ENCODE data around the gene CDC73. TPM values are rescaled to one million over a fixed set of nuclear protein-coding genes. Genes with fewer than 3 reads are reported as not detected.
"Not testable (repeated sequence)": the region's sequence is repeated elsewhere in the genome, so short reads cannot be mapped to it uniquely, and the experiment has no call there.

CDC73 gene
- total RNA-seq, 4 donors from 2014 or later, result 26.2 to 208 (median 54.6) TPM

DNA sequence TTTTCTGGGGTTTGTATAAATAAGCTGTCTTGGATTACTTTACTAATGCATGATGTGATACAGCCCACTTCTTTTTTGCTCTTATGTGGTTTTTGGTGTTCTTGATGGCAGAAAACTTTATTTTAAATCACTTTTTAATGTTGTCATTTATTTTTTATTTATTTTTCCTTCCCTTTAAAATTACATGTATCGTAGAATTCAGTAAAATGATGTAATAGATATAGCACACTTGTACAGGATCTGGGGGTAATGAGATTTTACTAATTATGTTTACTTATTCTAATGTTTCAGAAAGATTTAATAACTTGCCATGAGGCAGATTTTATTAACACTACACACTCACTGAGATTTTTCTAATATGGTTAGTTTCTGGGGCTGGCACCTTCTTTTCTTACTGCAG is 65.3 kb downstream of the CDC73 start:
- in situ Hi-C loops (cut with MboI; ENCODE audit: low pct_ligation_motif_present in 1 of 4, low pct_unique_long_range_greater_than_20kb in 1 of 4, low sequenced_read_pairs in 3 of 4) (loop anchor here in 2 of 4 donors (25.0 kb wide), 1 partner anchor 1100 kb away; no protein-coding TSS in a partner anchor), intact Hi-C loops (cut with DNase I; ENCODE audit: low total_unique reads) (no loop called here)
- H3K36me3 ChIP-seq, result no peaks in the 10 kb centered on the region
- H3K4me3 ChIP-seq, result peak overlapping the region in 1 of 4 donors; percentile 43
- peaks cover 15 to 74% (median 37%) of the 10 kb centered on the region in 4 donors for H3K4me1 ChIP-seq
- no peak for DNase-seq
- 63 to 76% methylated on average over 1 of the region's 1 CpG for WGBS, 2 donors (ENCODE audit: low coverage in 1 of 2)
- H3K27me3 ChIP-seq, result no peaks in the 10 kb centered on the region
- TF ChIP-seq EP300 (IDR thresholded peaks at IDR 0.05; ENCODE audit: low read depth) (no peak), POLR2AphosphoS5 (IDR thresholded peaks at IDR 0.05) (no peak), POLR2A (IDR thresholded peaks at IDR 0.05) (no peak)
- TF ChIP-seq, protein P1, sequence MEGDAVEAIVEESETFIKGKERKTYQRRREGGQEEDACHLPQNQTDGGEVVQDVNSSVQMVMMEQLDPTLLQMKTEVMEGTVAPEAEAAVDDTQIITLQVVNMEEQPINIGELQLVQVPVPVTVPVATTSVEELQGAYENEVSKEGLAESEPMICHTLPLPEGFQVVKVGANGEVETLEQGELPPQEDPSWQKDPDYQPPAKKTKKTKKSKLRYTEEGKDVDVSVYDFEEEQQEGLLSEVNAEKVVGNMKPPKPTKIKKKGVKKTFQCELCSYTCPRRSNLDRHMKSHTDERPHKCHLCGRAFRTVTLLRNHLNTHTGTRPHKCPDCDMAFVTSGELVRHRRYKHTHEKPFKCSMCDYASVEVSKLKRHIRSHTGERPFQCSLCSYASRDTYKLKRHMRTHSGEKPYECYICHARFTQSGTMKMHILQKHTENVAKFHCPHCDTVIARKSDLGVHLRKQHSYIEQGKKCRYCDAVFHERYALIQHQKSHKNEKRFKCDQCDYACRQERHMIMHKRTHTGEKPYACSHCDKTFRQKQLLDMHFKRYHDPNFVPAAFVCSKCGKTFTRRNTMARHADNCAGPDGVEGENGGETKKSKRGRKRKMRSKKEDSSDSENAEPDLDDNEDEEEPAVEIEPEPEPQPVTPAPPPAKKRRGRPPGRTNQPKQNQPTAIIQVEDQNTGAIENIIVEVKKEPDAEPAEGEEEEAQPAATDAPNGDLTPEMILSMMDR (IDR thresholded peaks at IDR 0.05), result no peak
- H3K27ac ChIP-seq, result peak overlapping the region; percentile 67 to 77 (median 70)
- no peaks in the 10 kb centered on the region for H3K9me3 ChIP-seq

DNA sequence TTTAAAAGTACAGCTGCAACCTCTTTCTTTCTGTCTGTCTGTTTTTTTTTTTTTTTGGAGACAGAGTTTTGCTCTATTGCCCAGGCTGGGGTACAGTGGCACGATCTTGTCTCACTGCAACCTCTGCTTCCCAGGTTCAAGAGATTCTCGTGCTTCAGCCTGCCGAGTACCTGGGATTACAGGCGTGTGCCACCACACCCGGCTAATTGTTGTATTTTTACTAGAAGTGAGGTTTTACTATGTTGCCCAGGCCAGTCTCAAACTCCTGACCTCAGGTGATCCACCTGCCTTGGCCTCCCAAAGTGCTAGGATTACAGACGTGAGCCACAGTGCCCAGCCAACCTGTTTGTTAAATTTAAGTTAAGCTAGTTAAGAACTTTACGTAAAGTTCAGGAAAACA is 67.1 kb downstream of the CDC73 start:
- H3K27me3 ChIP-seq; intact Hi-C loops (cut with DNase I; ENCODE audit: low total_unique reads); H3K4me3 ChIP-seq; DNase-seq; H3K36me3 ChIP-seq; H3K9me3 ChIP-seq: not testable (repeated sequence)
- Histone ChIP-seq H3K4me1 (peaks cover 15 to 58% (median 33%) of the 10 kb centered on the region in 4 donors), H3K27ac (peak overlapping the region in 1 of 4 donors; percentile 2)
- in situ Hi-C loops (cut with MboI; ENCODE audit: low pct_ligation_motif_present in 1 of 4, low pct_unique_long_range_greater_than_20kb in 1 of 4, low sequenced_read_pairs in 3 of 4), result loop anchor here in 2 of 4 donors (25.0 kb wide), 1 partner anchor 1098 kb away; no protein-coding TSS in a partner anchor
- WGBS, 2 donors (ENCODE audit: low coverage in 1 of 2), result 49 to 60% methylated on average over 7 of the region's 7 CpGs

DNA sequence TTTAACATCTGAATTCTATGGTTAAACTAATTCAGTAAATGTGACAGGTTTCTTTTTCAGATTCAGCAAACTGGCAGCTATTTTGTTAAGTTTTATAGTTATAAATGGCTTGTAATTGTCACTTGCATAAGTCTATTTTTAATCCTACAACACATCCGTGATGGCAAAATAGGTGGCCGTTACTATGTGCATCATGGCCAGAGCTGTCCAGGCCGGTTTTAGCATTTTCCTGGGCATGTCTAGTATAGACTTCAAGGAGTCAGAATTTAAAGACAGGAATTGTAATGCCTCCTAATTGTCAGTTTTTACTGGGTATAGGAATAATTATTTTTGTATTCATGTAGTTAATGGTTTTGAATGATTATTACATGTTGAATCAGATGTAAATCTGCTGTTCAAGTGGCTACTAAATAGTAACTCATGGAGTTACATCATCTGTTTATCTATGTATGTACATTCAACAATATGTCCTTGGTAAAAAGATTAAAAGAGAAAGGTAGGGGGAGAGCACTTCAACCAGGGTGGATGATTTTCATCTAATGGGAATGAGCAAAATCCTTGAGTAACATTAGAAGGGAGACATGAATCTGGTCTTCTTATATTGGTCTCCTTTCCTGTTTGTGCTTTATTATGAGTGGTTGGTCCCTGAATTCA is 67.7 kb downstream of the CDC73 start:
- in situ Hi-C loops (cut with MboI; ENCODE audit: low pct_ligation_motif_present in 1 of 4, low pct_unique_long_range_greater_than_20kb in 1 of 4, low sequenced_read_pairs in 3 of 4) (loop anchor here in 2 of 4 donors (25.0 kb wide), 1 partner anchor 1098 kb away; no protein-coding TSS in a partner anchor), intact Hi-C loops (cut with DNase I; ENCODE audit: low total_unique reads) (no loop called here)
- Histone ChIP-seq H3K27me3 (no peaks in the 10 kb centered on the region), H3K4me3 (no peak overlapping the region), H3K27ac (peak overlapping the region in 1 of 4 donors; percentile 2), H3K36me3 (no peaks in the 10 kb centered on the region), H3K4me1 (peaks cover 15 to 53% (median 33%) of the 10 kb centered on the region in 4 donors), H3K9me3 (peaks cover 0 to 3% of the 10 kb centered on the region in 2 donors)
- TF ChIP-seq POLR2AphosphoS5 (IDR thresholded peaks at IDR 0.05) (no peak), EP300 (IDR thresholded peaks at IDR 0.05; ENCODE audit: low read depth) (no peak), POLR2A (IDR thresholded peaks at IDR 0.05) (no peak)
- TF ChIP-seq, protein P1 (IDR thresholded peaks at IDR 0.05), result no peak
- DNase-seq, result no peak
- WGBS, 2 donors (ENCODE audit: low coverage in 1 of 2), result 84 to 100% methylated on average over 2 to 3 of the region's 3 CpGs

DNA sequence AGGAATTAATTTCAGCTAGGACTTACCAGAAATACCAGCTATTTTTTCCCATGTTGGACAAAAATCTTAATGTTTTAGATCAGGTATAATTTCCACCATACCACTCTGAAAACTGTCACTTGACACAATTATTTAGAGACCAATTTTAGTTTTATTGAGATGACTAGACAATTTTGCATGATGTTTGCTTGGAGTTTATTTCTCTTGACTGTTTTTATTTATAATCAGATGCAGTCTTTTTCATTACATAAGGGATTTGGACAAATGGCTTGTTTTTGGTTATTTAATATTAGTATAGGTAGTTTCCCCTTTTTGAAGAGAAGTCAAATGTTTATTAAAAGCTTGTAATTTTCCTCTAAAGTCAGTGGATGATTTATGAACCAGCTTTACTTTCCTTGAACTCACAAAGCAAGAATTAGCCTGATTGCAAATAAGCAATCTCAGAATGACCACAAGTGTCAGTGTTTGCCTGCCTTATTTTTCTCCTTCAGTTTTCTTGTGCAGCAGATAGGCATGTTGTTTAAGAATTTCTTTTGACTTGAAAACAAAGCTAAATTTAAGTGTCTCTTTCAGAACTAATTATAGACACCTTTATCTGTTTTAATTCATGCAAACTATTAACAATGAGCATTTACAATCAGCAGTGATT is 68.4 kb downstream of the CDC73 start:
- no peak for TF ChIP-seq EP300 (IDR thresholded peaks at IDR 0.05; ENCODE audit: low read depth)
- TF ChIP-seq, protein P1 (IDR thresholded peaks at IDR 0.05), result peak in 3 of 5 experiments; percentile 20 to 24 (median 20)
- Histone ChIP-seq H3K4me3 (no peak overlapping the region), H3K36me3 (no peaks in the 10 kb centered on the region), H3K27ac (no peak overlapping the region), H3K27me3 (no peaks in the 10 kb centered on the region), H3K4me1 (peaks cover 15 to 47% (median 31%) of the 10 kb centered on the region in 4 donors), H3K9me3 (peaks cover 0 to 3% of the 10 kb centered on the region in 2 donors)
- no peak for DNase-seq
- intact Hi-C loops (cut with DNase I; ENCODE audit: low total_unique reads), result no loop called here
- in situ Hi-C loops (cut with MboI; ENCODE audit: low pct_ligation_motif_present in 1 of 4, low pct_unique_long_range_greater_than_20kb in 1 of 4, low sequenced_read_pairs in 3 of 4), result loop anchor here in 2 of 4 donors (25.0 kb wide), 1 partner anchor 1097 kb away; no protein-coding TSS in a partner anchor

Measured in transverse colon (tissue), 4 donors.